CD4-positive, alpha-beta T cell (primary cell): ENCODE results near the gene FAR1. TPM values are rescaled to one million over a fixed set of nuclear protein-coding genes. Genes with fewer than 3 reads are reported as not detected.
"Not testable (repeated sequence)": the region's sequence is repeated elsewhere in the genome, so short reads cannot be mapped to it uniquely, and the experiment has no call there.

ENCODE experiments used
- ATAC-seq: fragments of 200-7000 bp; cut with Tn5 transposase; one replicate; pipeline ENCODE4 v1.10.0; 2022; ENCODE audit warnings: mild to moderate bottlenecking; ENCODE audit not compliant: poor library complexity
- CTCF ChIA-PET: fragments of 350-600 bp; sonication (Branson Sonifier 250); formaldehyde crosslinking; loops from one replicate; lab custom pipeline; 2021; ENCODE audit warnings: antibody characterized with exemption, inconsistent platforms; lab: Charles Lee
- POLR2A ChIA-PET: fragments of 350-600 bp; sonication (Branson Sonifier 250); formaldehyde crosslinking; loops from one replicate; lab custom pipeline; 2021; ENCODE audit warnings: antibody characterized with exemption, inconsistent platforms; lab: Charles Lee
- DNase-seq, 14 experiments: peaks; one replicate each; pipeline ENCODE4 v3.0.0-alpha.2; 2013 to 2020; ENCODE audit warnings: mixed read lengths in 2 of 14
- H3K27ac ChIP-seq, 2 donors: one replicate each; pipeline versions ENCODE4 v1.5.1 to v1.7.0; 2013; ENCODE audit warnings: low read length in 2 of 2, low read depth in 1 of 2, mild to moderate bottlenecking in 1 of 2
- H3K27me3 ChIP-seq, 2 experiments: 1 replicate in 1 of 2; 2 replicates in 1 of 2; pipeline versions ENCODE4 v1.6.1 to v1.7.0; 2013; ENCODE audit warnings: low read length in 2 of 2, control low read depth in 1 of 2, mild to moderate bottlenecking in 1 of 2, moderate library complexity in 1 of 2; ENCODE audit not compliant: insufficient read depth in 2 of 2, control insufficient read depth in 1 of 2
- H3K36me3 ChIP-seq: one replicate; pipeline ENCODE4 v1.6.1; 2013; ENCODE audit warnings: low read length, control low read depth; ENCODE audit not compliant: insufficient read depth
- H3K4me1 ChIP-seq: one replicate; pipeline ENCODE4 v1.6.1; 2013; ENCODE audit warnings: low read length, control low read depth; ENCODE audit not compliant: insufficient read depth
- H3K4me3 ChIP-seq: one replicate; pipeline ENCODE4 v1.5.1; 2013; ENCODE audit warnings: mild to moderate bottlenecking, low read length, moderate library complexity
- H3K9me3 ChIP-seq, 2 experiments: 1 replicate in 1 of 2; 2 replicates in 1 of 2; pipeline versions ENCODE4 v1.6.1 to v1.7.0; 2013; ENCODE audit warnings: low read length in 2 of 2, mild to moderate bottlenecking in 2 of 2, control low read depth in 1 of 2, moderate library complexity in 1 of 2; ENCODE audit not compliant: control insufficient read depth in 1 of 2, insufficient read depth in 1 of 2
- H3K27ac Mint-ChIP-seq: one replicate; pipeline ENCODE4 v1.8.0; 2020; ENCODE audit warnings: mixed read lengths
- H3K27me3 Mint-ChIP-seq: one replicate; pipeline ENCODE4 v1.8.0; 2021; ENCODE audit warnings: mixed read lengths
- H3K36me3 Mint-ChIP-seq: one replicate; pipeline ENCODE4 v1.8.0; 2021; ENCODE audit warnings: low read depth, mixed read lengths
- H3K4me1 Mint-ChIP-seq: one replicate; pipeline ENCODE4 v1.8.0; 2021; ENCODE audit warnings: low read depth, mixed read lengths
- H3K4me3 Mint-ChIP-seq: one replicate; pipeline ENCODE4 v1.8.0; 2020; ENCODE audit warnings: mild to moderate bottlenecking, mixed read lengths
- H3K9me3 Mint-ChIP-seq: one replicate; pipeline ENCODE4 v1.8.0; 2020; ENCODE audit warnings: mixed read lengths
- intact Hi-C, 2 experiments: fragments of 100-400 bp; cut with DNase I in 1 of 2; cut with micrococcal nuclease in 1 of 2; formaldehyde crosslinking; loops; one replicate each; pipeline versions ENCODE4 v1.15.1 to v1.9.0; 2023 to 2025; cut with DNase I, micrococcal nuclease
- total RNA-seq, 174 experiments: library from RNA in 2 of 174; stranded (reverse) in 2 of 174; gene quantifications; one replicate each; pipeline ENCODE4 v1.2.3 and lab custom pipeline; 2021 to 2026
- TF ChIP-seq, protein P1 (sequence below): fragments of 200-600 bp; IDR thresholded peaks from one replicate; pipeline ENCODE4 v1.8.0; 2022; ENCODE audit warnings: antibody characterized with exemption, mild to moderate bottlenecking

Gene FAR1
- total RNA-seq, 2 experiments from 2014 or later, result 28.4 to 29.0 TPM

DNA sequence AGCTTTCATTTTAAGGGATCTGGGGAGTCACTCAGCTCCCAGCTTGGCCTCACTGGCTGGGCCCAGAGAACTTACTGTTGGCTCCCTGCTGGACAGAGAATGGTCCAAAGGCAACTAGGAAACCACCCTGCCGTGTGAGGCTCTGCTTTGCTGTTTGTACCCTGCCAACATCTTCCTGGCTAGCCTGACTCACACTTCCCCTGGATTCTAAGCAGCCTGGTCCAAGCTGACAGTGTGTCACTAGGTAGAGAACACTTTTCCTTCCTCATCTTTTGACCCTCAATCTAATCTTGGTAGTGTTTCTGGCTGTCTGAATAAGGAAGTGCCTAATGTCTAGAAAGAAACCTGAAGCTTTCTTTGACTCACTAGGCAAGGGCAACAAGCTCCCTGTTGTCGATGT, 76.7 kb downstream of the FAR1 start:
- POLR2A ChIA-PET, result no interaction called here
- CTCF ChIA-PET, result no interaction called here
- Histone ChIP-seq H3K9me3 (no peaks in the 10 kb centered on the region), H3K27ac (no peak overlapping the region), H3K27me3 (peaks cover 0 to 5% of the 10 kb centered on the region in 2 experiments), H3K36me3 (no peaks in the 10 kb centered on the region), H3K4me1 (no peaks in the 10 kb centered on the region), H3K4me3 (no peak overlapping the region)
- intact Hi-C loops, result no loop called here
- peak in 2 of 14 experiments; percentile 25 to 41 for DNase-seq
- Mint-ChIP-seq H3K4me1 (no peaks in the 10 kb centered on the region), H3K36me3 (no peaks in the 10 kb centered on the region), H3K4me3 (no peak overlapping the region), H3K9me3 (no peaks in the 10 kb centered on the region), H3K27ac (no peak overlapping the region), H3K27me3 (peaks cover 42% of the 10 kb centered on the region)
- ATAC-seq, result no peak
- TF ChIP-seq, protein P1, sequence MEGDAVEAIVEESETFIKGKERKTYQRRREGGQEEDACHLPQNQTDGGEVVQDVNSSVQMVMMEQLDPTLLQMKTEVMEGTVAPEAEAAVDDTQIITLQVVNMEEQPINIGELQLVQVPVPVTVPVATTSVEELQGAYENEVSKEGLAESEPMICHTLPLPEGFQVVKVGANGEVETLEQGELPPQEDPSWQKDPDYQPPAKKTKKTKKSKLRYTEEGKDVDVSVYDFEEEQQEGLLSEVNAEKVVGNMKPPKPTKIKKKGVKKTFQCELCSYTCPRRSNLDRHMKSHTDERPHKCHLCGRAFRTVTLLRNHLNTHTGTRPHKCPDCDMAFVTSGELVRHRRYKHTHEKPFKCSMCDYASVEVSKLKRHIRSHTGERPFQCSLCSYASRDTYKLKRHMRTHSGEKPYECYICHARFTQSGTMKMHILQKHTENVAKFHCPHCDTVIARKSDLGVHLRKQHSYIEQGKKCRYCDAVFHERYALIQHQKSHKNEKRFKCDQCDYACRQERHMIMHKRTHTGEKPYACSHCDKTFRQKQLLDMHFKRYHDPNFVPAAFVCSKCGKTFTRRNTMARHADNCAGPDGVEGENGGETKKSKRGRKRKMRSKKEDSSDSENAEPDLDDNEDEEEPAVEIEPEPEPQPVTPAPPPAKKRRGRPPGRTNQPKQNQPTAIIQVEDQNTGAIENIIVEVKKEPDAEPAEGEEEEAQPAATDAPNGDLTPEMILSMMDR, result no peak

DNA sequence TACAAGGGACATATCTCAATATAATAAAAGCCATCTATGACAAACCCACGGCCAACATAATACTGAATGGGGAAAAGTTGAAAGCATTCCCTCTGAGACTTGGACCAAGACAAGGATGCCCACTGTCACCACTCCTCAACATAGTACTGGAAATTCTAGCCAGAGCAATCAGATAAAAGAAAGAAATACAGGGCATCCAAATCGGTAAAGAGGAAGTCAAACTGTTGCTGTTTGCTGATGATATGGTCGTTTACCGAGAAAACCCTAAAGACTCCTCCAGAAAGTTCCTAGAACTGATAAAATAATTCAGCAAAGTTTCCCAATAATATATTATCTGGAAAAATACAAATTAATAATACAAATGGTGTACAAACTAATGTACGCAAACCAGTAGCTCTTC, 84.8 kb downstream of the FAR1 start:
- intact Hi-C loops, POLR2A ChIA-PET: not testable (repeated sequence)

DNA sequence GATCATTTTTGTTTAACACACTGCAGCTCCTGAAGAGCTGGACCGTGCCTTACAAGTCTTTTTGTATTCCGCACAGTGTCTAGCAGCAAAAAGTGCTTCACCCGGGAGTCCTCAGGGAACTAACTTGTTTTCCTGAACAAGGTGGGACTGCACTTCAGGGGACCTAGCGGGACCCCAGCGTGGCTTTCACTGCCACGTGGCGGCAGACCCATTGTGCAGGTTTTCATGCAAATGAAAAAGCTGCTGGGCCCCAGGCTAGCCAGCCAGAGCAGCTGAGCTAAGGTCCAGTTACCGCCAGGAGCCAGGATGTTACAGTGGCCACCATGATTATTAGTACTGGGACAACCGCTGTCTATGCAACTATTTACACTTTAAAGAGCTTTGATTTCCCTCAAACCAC, 90.6 kb downstream of the FAR1 start:
- Histone ChIP-seq H3K27ac (no peak overlapping the region), H3K4me3 (no peak overlapping the region), H3K4me1 (no peaks in the 10 kb centered on the region), H3K36me3 (no peaks in the 10 kb centered on the region), H3K9me3 (no peaks in the 10 kb centered on the region), H3K27me3 (no peaks in the 10 kb centered on the region)
- no peaks in the 10 kb centered on the region for H3K4me1 Mint-ChIP-seq
- H3K27ac Mint-ChIP-seq, result no peak overlapping the region
- CTCF ChIA-PET, result no interaction called here
- ATAC-seq, result no peak
- H3K4me3 Mint-ChIP-seq, result no peak overlapping the region
- TF ChIP-seq, protein P1, result no peak
- intact Hi-C loops, result no loop called here
- no peaks in the 10 kb centered on the region for H3K9me3 Mint-ChIP-seq
- POLR2A ChIA-PET, result interaction anchor here (0.6 kb wide), 1 partner anchor 142 kb away, joined by 3 read pairs; no protein-coding TSS in a partner anchor
- H3K36me3 Mint-ChIP-seq, result no peaks in the 10 kb centered on the region
- H3K27me3 Mint-ChIP-seq, result no peaks in the 10 kb centered on the region
- DNase-seq, result no peak

More for the DNA sequence above, 84.8 kb downstream of the FAR1 start:
- H3K36me3 Mint-ChIP-seq, H3K27ac ChIP-seq, H3K4me3 ChIP-seq, H3K27me3 ChIP-seq, H3K27me3 Mint-ChIP-seq, H3K4me1 Mint-ChIP-seq, ATAC-seq, H3K9me3 Mint-ChIP-seq, H3K27ac Mint-ChIP-seq, DNase-seq, H3K4me3 Mint-ChIP-seq, H3K9me3 ChIP-seq, H3K4me1 ChIP-seq, CTCF ChIA-PET, H3K36me3 ChIP-seq: not testable (repeated sequence)

DNA sequence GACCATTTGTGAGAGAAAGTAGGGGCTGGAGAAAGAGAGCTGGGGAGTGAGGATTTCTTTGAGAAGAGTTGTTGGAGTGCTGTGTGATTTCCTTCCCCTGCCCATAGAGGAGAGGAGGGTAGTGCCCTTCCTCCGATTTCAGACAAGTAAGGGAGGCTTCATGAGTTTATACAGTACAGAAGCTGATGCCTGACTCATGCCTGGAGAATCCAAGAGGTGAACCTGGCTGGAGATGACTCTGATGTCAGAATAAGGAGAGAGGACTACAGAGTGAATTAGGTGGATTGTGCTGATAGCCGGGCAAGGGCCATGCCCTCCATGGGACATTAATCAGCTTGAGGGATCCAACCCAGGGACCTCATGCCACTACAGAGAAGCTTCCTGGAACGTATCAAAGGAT, 91.6 kb downstream of the FAR1 start:
- Mint-ChIP-seq H3K4me1 (no peaks in the 10 kb centered on the region), H3K9me3 (no peaks in the 10 kb centered on the region), H3K27me3 (no peaks in the 10 kb centered on the region), H3K27ac (no peak overlapping the region), H3K36me3 (no peaks in the 10 kb centered on the region), H3K4me3 (no peak overlapping the region)
- intact Hi-C loops, result no loop called here
- H3K9me3 ChIP-seq, result no peaks in the 10 kb centered on the region
- no peak for DNase-seq
- ATAC-seq, result no peak
- ChIA-PET POLR2A (no interaction called here), CTCF (interaction anchor here (1.6 kb wide), 1 partner anchor 12 kb away, joined by 3 read pairs; no protein-coding TSS in a partner anchor)
- H3K4me1 ChIP-seq, result no peaks in the 10 kb centered on the region
- no peak overlapping the region for H3K4me3 ChIP-seq
- H3K27ac ChIP-seq, result no peak overlapping the region
- H3K27me3 ChIP-seq, result no peaks in the 10 kb centered on the region
- TF ChIP-seq, protein P1, result no peak
- H3K36me3 ChIP-seq, result no peaks in the 10 kb centered on the region
